HG03558 (cell line): ENCODE data around the gene GNG12.
"Not testable (repeated sequence)": the region's sequence is repeated elsewhere in the genome, so short reads cannot be mapped to it uniquely, and the experiment has no call there.

Experiments
- ATAC-seq: cut with Tn5 transposase; IDR thresholded peaks from one replicate; pipeline ENCODE4 v1.9.1; 2021; ENCODE audit warnings: moderate number of reproducible peaks; ENCODE audit not compliant: unreplicated experiment; ENCODE audit errors: extremely low read depth

GNG12 gene

GRCh38 chr1:67668660-67669059 lies 164.6 kb downstream of the GNG12 start:
- no peak for ATAC-seq

GRCh38 chr1:67666636-67667035 lies 166.6 kb downstream of the GNG12 start:
- ATAC-seq: no peak

- ATAC-seq: not testable (repeated sequence)
These were observed 168.0 kb downstream of the GNG12 start for GRCh38 chr1:67665307-67665706.

DNA sequence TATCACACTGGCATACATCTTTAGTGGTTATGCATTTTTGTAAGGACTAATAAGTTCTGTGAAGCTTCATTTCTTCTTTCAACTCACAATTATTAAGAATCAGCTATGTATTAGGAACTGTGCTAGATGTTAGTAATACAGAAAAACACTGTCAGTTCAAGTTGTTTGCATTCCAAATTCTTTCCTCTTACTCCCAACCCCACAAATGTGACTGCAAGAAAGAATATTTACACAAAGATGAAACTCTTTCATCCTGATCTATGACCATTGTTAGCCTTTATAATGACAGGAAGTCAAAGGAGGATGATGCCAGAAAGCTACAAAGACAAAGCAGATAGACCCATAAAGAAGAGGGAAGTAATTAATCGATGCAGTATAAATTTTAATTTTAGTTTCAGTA lies 169.2 kb downstream of the GNG12 start:
- ATAC-seq: no peak

DNA sequence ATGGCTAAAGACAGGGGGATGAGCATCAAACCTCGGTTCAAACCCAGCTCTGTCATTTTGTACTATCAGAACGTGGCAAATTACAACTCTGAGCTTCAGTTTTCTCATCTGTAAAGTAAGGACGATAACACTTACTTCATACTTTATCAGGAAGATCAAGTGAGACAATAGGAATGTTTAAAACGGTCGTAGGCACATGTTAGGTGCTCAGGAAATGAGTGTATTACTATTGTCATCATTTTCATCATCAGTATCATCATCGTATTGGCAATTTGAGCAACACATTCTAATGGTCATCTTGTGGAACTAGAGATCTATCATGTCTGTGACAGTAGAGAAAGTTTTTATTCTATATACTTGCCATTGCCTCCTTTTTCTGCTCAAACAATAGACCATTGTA lies 170.4 kb downstream of the GNG12 start:
- no peak for ATAC-seq

- ATAC-seq: no peak
These were observed 174.0 kb downstream of the GNG12 start for GRCh38 chr1:67659229-67659628.

GRCh38 chr1:67657152-67657551 lies 176.1 kb downstream of the GNG12 start:
- not testable (repeated sequence) for ATAC-seq

DNA sequence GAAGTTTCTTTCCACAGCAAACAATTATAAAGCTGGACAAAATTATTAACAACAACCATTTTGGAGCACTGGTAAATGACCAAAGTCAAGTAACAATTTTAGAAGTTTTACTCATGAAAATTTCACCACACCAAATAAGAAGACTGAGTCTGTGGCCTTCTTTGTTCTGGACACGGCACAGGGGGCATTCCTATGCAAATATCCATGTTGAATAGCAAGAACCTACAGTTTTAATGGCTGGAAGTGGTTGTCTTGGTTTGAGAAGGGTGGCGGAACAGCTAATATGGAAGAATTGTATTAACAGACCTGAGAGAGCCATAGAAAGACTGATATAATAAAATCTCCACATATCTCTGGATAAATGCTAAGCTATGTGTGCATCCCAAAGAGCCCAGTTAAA lies 177.7 kb downstream of the GNG12 start:
- no peak for ATAC-seq

GRCh38 chr1:67653304-67653703 lies 180.0 kb downstream of the GNG12 start:
- no peak for ATAC-seq

GRCh38 chr1:67652800-67653199 lies 180.5 kb downstream of the GNG12 start:
- no peak for ATAC-seq
